H9 (cell line): ENCODE data around the gene TMEM132C. TPM values are rescaled to one million over a fixed set of nuclear protein-coding genes. Genes with fewer than 3 reads are reported as not detected.

ENCODE experiments used
- DNase-seq: peaks from one replicate; pipeline ENCODE4 v3.0.0-alpha.2; 2017
- H2AFZ ChIP-seq: one replicate; pipeline ENCODE4 v1.6.1; 2013; ENCODE audit warnings: mild to moderate bottlenecking, low read length, control low read depth, moderate library complexity
- H2AK5ac ChIP-seq: 2 replicates; pipeline ENCODE4 v1.6.1; 2013; ENCODE audit warnings: low read length, control low read depth, mixed read lengths; ENCODE audit not compliant: insufficient read length
- H2BK120ac ChIP-seq: one replicate; pipeline ENCODE4 v1.6.1; 2013; ENCODE audit warnings: low read depth, mild to moderate bottlenecking, low read length, control low read depth, inconsistent platforms; ENCODE audit not compliant: poor library complexity, severe bottlenecking
- H2BK12ac ChIP-seq: 2 replicates; pipeline ENCODE4 v1.6.1; 2013; ENCODE audit warnings: low read length, control low read depth, mixed read lengths, low read depth; ENCODE audit not compliant: insufficient read length
- H2BK15ac ChIP-seq: 2 replicates; pipeline ENCODE4 v1.6.1; 2013; ENCODE audit warnings: low read depth, low read length, control low read depth
- H2BK20ac ChIP-seq: one replicate; pipeline ENCODE4 v1.6.1; 2013; ENCODE audit warnings: low read depth, mild to moderate bottlenecking, low read length, control low read depth, inconsistent platforms; ENCODE audit not compliant: poor library complexity, severe bottlenecking
- H2BK5ac ChIP-seq: 2 replicates; pipeline ENCODE4 v1.6.1; 2013; ENCODE audit warnings: low read length, control low read depth, mixed read lengths; ENCODE audit not compliant: insufficient read length
- H3K14ac ChIP-seq: 2 replicates; pipeline ENCODE4 v1.6.1; 2013; ENCODE audit warnings: low read length, control low read depth; ENCODE audit not compliant: insufficient read depth
- H3K18ac ChIP-seq: 2 replicates; pipeline ENCODE4 v1.6.1; 2013; ENCODE audit warnings: low read depth, mild to moderate bottlenecking, mixed read lengths, low read length, control low read depth; ENCODE audit not compliant: insufficient read length
- H3K23ac ChIP-seq: 2 replicates; pipeline ENCODE4 v1.6.1; 2013; ENCODE audit warnings: low read length, control low read depth, mixed read lengths, low read depth; ENCODE audit not compliant: insufficient read length
- H3K23me2 ChIP-seq: 2 replicates; pipeline ENCODE4 v1.6.1; 2013; ENCODE audit warnings: low read depth, mild to moderate bottlenecking, mixed read lengths, low read length, control low read depth; ENCODE audit not compliant: insufficient read length, poor library complexity, severe bottlenecking
- H3K27ac ChIP-seq: 2 replicates; pipeline ENCODE4 v1.5.1; 2013; ENCODE audit warnings: low read length, control low read depth, mixed read lengths, low read depth; ENCODE audit not compliant: insufficient read length
- H3K27me3 ChIP-seq: 2 replicates; pipeline ENCODE4 v1.6.1; 2013; ENCODE audit warnings: low read length, control low read depth, inconsistent platforms; ENCODE audit not compliant: insufficient read depth
- H3K4ac ChIP-seq: 2 replicates; pipeline ENCODE4 v1.6.1; 2013; ENCODE audit warnings: low read depth, mild to moderate bottlenecking, control low read depth, inconsistent platforms, low read length, moderate library complexity
- H3K4me1 ChIP-seq: 2 replicates; pipeline ENCODE4 v1.6.1; 2013; ENCODE audit warnings: low read length, control low read depth, inconsistent platforms; ENCODE audit not compliant: insufficient read depth
- H3K4me2 ChIP-seq: 2 replicates; pipeline ENCODE4 v1.6.1; 2013; ENCODE audit warnings: low read length, control low read depth, mixed read lengths; ENCODE audit not compliant: insufficient read length, insufficient read depth
- H3K56ac ChIP-seq: 2 replicates; pipeline ENCODE4 v1.6.1; 2013; ENCODE audit warnings: low read depth, mild to moderate bottlenecking, mixed read lengths, low read length, control low read depth; ENCODE audit not compliant: insufficient read length
- H3K79me1 ChIP-seq: 2 replicates; pipeline ENCODE4 v1.6.1; 2013; ENCODE audit warnings: low read depth, mild to moderate bottlenecking, moderate library complexity, low read length, control low read depth, inconsistent platforms; ENCODE audit not compliant: insufficient read depth, poor library complexity, severe bottlenecking
- H3K79me2 ChIP-seq: 2 replicates; pipeline ENCODE4 v1.6.1; 2013; ENCODE audit warnings: low read length, control low read depth, inconsistent platforms; ENCODE audit not compliant: insufficient read depth
- H3K9ac ChIP-seq: 2 replicates; pipeline ENCODE4 v1.6.1; 2013; ENCODE audit warnings: low read length, control low read depth, mixed read lengths; ENCODE audit not compliant: insufficient read length; ENCODE audit errors: extremely low read depth
- H3K9me3 ChIP-seq: one replicate; pipeline ENCODE4 v1.6.1; 2013; ENCODE audit warnings: low read depth, low read length, inconsistent platforms; ENCODE audit not compliant: control insufficient read depth
- H3T11ph ChIP-seq: one replicate; pipeline ENCODE4 v1.6.1; 2013; ENCODE audit warnings: mild to moderate bottlenecking, low read length, control low read depth, inconsistent platforms
- H4K20me1 ChIP-seq: one replicate; pipeline ENCODE4 v1.6.1; 2013; ENCODE audit not compliant: control insufficient read depth, insufficient read length, insufficient read depth
- H4K5ac ChIP-seq: 2 replicates; pipeline ENCODE4 v1.6.1; 2013; ENCODE audit warnings: low read depth, mild to moderate bottlenecking, mixed read lengths, low read length, control low read depth; ENCODE audit not compliant: insufficient read length
- H4K8ac ChIP-seq: replicated peaks from 2 replicates; pipeline ENCODE4 v1.6.1; 2013; ENCODE audit warnings: low read length, control low read depth, mixed read lengths, low read depth; ENCODE audit not compliant: insufficient read length
- H4K91ac ChIP-seq: 2 replicates; pipeline ENCODE4 v1.6.1; 2013; ENCODE audit warnings: low read depth, mild to moderate bottlenecking, moderate library complexity, mixed read lengths, low read length, control low read depth; ENCODE audit not compliant: insufficient read length
- H3K27ac Mint-ChIP-seq, 3 experiments: 2 replicates in 2 of 3; 3 replicates in 1 of 3; pipeline ENCODE4 v1.8.0; 2020 to 2021; ENCODE audit warnings: mixed read lengths in 3 of 3, mild to moderate bottlenecking in 1 of 3, moderate library complexity in 1 of 3
- H3K27me3 Mint-ChIP-seq: 2 replicates; pipeline ENCODE4 v1.8.0; 2021; ENCODE audit warnings: low read depth, mild to moderate bottlenecking, moderate library complexity, mixed read lengths
- H3K36me3 Mint-ChIP-seq, 3 experiments: 2 replicates in 2 of 3; 3 replicates in 1 of 3; pipeline ENCODE4 v1.8.0; 2020 to 2021; ENCODE audit warnings: low read depth in 3 of 3, mixed read lengths in 3 of 3; ENCODE audit not compliant: insufficient read depth in 1 of 3
- H3K4me1 Mint-ChIP-seq, 2 experiments: 2 replicates each; pipeline ENCODE4 v1.8.0; 2020; ENCODE audit warnings: mixed read lengths in 2 of 2
- H3K4me3 Mint-ChIP-seq, 2 experiments: 2 replicates in 1 of 2; 3 replicates in 1 of 2; pipeline ENCODE4 v1.8.0; 2020 to 2021; ENCODE audit warnings: mild to moderate bottlenecking in 2 of 2, mixed read lengths in 2 of 2, moderate library complexity in 1 of 2
- H3K9me3 Mint-ChIP-seq, 2 experiments: 2 replicates in 1 of 2; 3 replicates in 1 of 2; pipeline ENCODE4 v1.8.0; 2020; ENCODE audit warnings: mild to moderate bottlenecking in 2 of 2, mixed read lengths in 2 of 2, moderate library complexity in 1 of 2
- WGBS: extraction: QIAGEN DNeasy Blood & Tissue Kit; methylation state at CpG from one replicate; pipeline ENCODE4 v1.1.7; 2013; ENCODE audit warnings: missing lambda C conversion rate, low lambda C conversion rate, mixed read lengths; ENCODE audit not compliant: insufficient read length; ENCODE audit errors: extremely low coverage; 5-methylcytosine and 5-hydroxymethylcytosine counted together
- total RNA-seq: library from RNA; stranded (reverse); gene quantifications from 2 replicates; pipeline ENCODE4 v1.2.1, GENCODE V29; 2021
- TF ChIP-seq, protein P1 (sequence below): fragments of 200-600 bp; sonication (generic); conservative IDR thresholded peaks from 3 replicates; pipeline ENCODE4 v1.8.0; 2021; ENCODE audit warnings: antibody characterized with exemption, mild to moderate bottlenecking

The TMEM132C gene
- total RNA-seq, 1 experiment from 2014 or later = 0.22 TPM

DNA sequence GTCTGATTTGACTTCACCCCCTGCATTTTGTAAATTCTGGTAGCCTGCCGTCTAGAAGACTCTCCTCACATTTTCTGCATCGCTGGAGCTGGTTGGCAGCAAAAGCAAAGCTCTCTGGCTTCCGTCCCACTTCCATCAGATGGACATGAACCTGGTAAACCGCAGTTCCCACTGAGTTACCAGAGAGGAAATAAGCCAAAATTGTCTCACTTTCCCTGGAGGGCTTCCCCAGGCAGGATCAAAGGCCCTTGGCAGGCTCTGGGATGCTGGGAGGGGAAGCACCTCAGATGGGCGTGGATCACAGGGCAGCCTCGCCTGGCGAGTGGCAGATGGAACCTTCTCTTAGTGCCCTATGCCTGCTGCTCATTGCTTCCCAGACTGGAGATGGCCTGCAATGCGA, 243.5 kb downstream of the TMEM132C start:
- no peak overlapping the region for H2BK120ac ChIP-seq
- no peak overlapping the region for H2BK5ac ChIP-seq
- no peak overlapping the region for H3K23ac ChIP-seq
- no peak overlapping the region for H3K4ac ChIP-seq
- H3K9me3 ChIP-seq = peaks cover 6% of the 10 kb centered on the region
- Mint-ChIP-seq H3K4me1 (peaks cover 34 to 47% of the 10 kb centered on the region in 2 experiments), H3K9me3 (peaks cover 8 to 15% of the 10 kb centered on the region in 2 experiments), H3K36me3 (peaks cover 0 to 4% (median 2%) of the 10 kb centered on the region in 3 experiments; a peak in 4 of 7 replicates), H3K4me3 (no peak overlapping the region), H3K27ac (peak overlapping the region in 1 of 3 experiments; percentile 5; a peak in 1 of 7 replicates), H3K27me3 (peaks cover 18% of the 10 kb centered on the region)
- no peaks in the 10 kb centered on the region for H3K79me2 ChIP-seq
- H4K91ac ChIP-seq = no peak overlapping the region
- TF ChIP-seq, protein P1, sequence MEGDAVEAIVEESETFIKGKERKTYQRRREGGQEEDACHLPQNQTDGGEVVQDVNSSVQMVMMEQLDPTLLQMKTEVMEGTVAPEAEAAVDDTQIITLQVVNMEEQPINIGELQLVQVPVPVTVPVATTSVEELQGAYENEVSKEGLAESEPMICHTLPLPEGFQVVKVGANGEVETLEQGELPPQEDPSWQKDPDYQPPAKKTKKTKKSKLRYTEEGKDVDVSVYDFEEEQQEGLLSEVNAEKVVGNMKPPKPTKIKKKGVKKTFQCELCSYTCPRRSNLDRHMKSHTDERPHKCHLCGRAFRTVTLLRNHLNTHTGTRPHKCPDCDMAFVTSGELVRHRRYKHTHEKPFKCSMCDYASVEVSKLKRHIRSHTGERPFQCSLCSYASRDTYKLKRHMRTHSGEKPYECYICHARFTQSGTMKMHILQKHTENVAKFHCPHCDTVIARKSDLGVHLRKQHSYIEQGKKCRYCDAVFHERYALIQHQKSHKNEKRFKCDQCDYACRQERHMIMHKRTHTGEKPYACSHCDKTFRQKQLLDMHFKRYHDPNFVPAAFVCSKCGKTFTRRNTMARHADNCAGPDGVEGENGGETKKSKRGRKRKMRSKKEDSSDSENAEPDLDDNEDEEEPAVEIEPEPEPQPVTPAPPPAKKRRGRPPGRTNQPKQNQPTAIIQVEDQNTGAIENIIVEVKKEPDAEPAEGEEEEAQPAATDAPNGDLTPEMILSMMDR = no peak
- H4K20me1 ChIP-seq = no peaks in the 10 kb centered on the region
- H3T11ph ChIP-seq = no peak overlapping the region
- H3K14ac ChIP-seq = no peak overlapping the region
- no peaks in the 10 kb centered on the region for H3K79me1 ChIP-seq
- H3K27me3 ChIP-seq = no peaks in the 10 kb centered on the region
- no CpG with 5 or more reads among the region's 8 CpGs for WGBS
- no peak overlapping the region for H2BK20ac ChIP-seq
- no peak overlapping the region for H4K5ac ChIP-seq
- no peak overlapping the region for H3K18ac ChIP-seq
- no peak for DNase-seq
- no peak overlapping the region for H3K9ac ChIP-seq
- no peak overlapping the region for H2BK15ac ChIP-seq
- H2AK5ac ChIP-seq = no peak overlapping the region
- H3K4me2 ChIP-seq = no peak overlapping the region
- H3K4me1 ChIP-seq = peaks cover 2% of the 10 kb centered on the region
- H3K23me2 ChIP-seq = no peaks in the 10 kb centered on the region
- H4K8ac ChIP-seq = no peak overlapping the region
- H3K27ac ChIP-seq = no peak overlapping the region
- no peak overlapping the region for H2BK12ac ChIP-seq
- H3K56ac ChIP-seq = no peak overlapping the region
- no peak overlapping the region for H2AFZ ChIP-seq
